Measurements from ENCODE around the gene DLL4.

DNA sequence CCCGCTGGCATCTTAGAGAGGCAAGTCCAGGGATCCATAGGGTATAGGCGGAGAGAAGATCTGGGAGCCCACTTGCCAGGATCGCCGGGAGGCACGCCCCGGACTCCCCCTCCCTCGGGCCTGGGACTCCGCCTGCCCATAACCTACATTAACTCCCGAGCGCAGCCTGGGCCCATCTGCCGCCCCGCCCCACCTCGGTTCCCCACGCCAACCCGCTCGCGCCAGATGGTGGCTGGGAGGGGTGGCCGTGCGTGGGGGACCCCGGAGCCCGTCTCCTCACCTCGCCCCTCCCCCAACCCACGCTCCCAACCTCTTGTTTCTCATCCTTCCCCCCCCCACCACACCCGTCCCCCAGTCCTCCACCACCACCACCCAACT, 1.7 kb upstream of the DLL4 start:
- TF ChIP-seq POLR2A (IDR thresholded peaks at IDR 0.05; ENCODE audit: low read depth, low read length) (no peak), POLR2AphosphoS5 (IDR thresholded peaks at IDR 0.05; ENCODE audit: low read depth, low read length) (no peak), TAF1 (IDR thresholded peaks at IDR 0.05; ENCODE audit: low read depth, low read length) (no peak), PAX5 (IDR thresholded peaks at IDR 0.05; ENCODE audit: insufficient read depth, low read length, severe bottlenecking) (no peak), SPI1 (IDR thresholded peaks at IDR 0.05; ENCODE audit: low read depth, low read length) (no peak), POU2F2 (IDR thresholded peaks at IDR 0.05; ENCODE audit: low read depth, low read length) (no peak)
